HepG2 (cell line): ENCODE data around the gene STEAP2. TPM values are rescaled to one million over a fixed set of nuclear protein-coding genes. Genes with fewer than 3 reads are reported as not detected.

Experiments
- AHDC1 ChIP-seq: sonication (generic); formaldehyde crosslinking; IDR thresholded peaks from 2 replicates; pipeline ENCODE4 v1.5.1; 2020; ENCODE audit warnings: mild to moderate bottlenecking, missing genetic modification reagents, borderline replicate concordance
- DDIT3 ChIP-seq: sonication (generic); formaldehyde crosslinking; IDR thresholded peaks from 2 replicates; pipeline ENCODE4 v1.4.0; 2020; ENCODE audit warnings: mild to moderate bottlenecking, missing genetic modification reagents
- GATAD2A ChIP-seq: IDR thresholded peaks from 2 replicates; pipeline ENCODE4 v1.6.1; 2016
- HMG20A ChIP-seq: IDR thresholded peaks from 2 replicates; pipeline ENCODE4 v1.6.1; 2016; ENCODE audit warnings: borderline replicate concordance
- MXI1 ChIP-seq: IDR thresholded peaks from 3 replicates; pipeline ENCODE4 v1.6.1; 2012; ENCODE audit warnings: low read depth, low read length, inconsistent platforms, borderline replicate concordance
- NFIC ChIP-seq: IDR thresholded peaks from 2 replicates; pipeline ENCODE4 v1.6.1; 2012; ENCODE audit warnings: mild to moderate bottlenecking, low read length, inconsistent platforms
- NFKB2 ChIP-seq: sonication (generic); formaldehyde crosslinking; IDR thresholded peaks from 2 replicates; pipeline ENCODE4 v1.4.0; 2020; ENCODE audit warnings: missing genetic modification reagents, borderline replicate concordance
- PHB2 ChIP-seq: fragments of 450-650 bp; IDR thresholded peaks from 2 replicates; pipeline ENCODE4 v1.6.1; 2018; ENCODE audit not compliant: partially characterized antibody
- REXO4 ChIP-seq: sonication (generic); formaldehyde crosslinking; IDR thresholded peaks from 2 replicates; pipeline ENCODE4 v1.8.0; 2022; ENCODE audit warnings: missing genetic modification reagents, mild to moderate bottlenecking, borderline replicate concordance
- SALL1 ChIP-seq: sonication (generic); formaldehyde crosslinking; IDR thresholded peaks from 2 replicates; pipeline ENCODE4 v1.8.0; 2022; ENCODE audit warnings: mild to moderate bottlenecking, missing genetic modification reagents
- TFE3 ChIP-seq: IDR thresholded peaks from 2 replicates; pipeline ENCODE4 v1.6.1; 2016
- ZNF142 ChIP-seq: sonication (generic); formaldehyde crosslinking; IDR thresholded peaks from 2 replicates; pipeline ENCODE4 v1.4.0; 2020; ENCODE audit warnings: missing genetic modification reagents
- ZNF337 ChIP-seq: sonication (generic); formaldehyde crosslinking; IDR thresholded peaks from 2 replicates; pipeline ENCODE4 v1.5.1; 2020; ENCODE audit warnings: missing genetic modification reagents, low read depth, mild to moderate bottlenecking, borderline replicate concordance
- ZNF414 ChIP-seq: sonication (generic); formaldehyde crosslinking; IDR thresholded peaks from 2 replicates; pipeline ENCODE4 v1.5.0; 2020; ENCODE audit warnings: missing genetic modification reagents
- ZNF879 ChIP-seq: sonication (generic); formaldehyde crosslinking; IDR thresholded peaks from 2 replicates; pipeline ENCODE4 v1.8.1; 2023; ENCODE audit warnings: missing genetic modification reagents
- polyA plus RNA-seq, 8 experiments: library from polyadenylated mRNA; depleted of rRNA in 3 of 8; stranded (reverse) in 7 of 8; unstranded in 1 of 8; fragments of >200 nt; fragmentation: Illumina TruSeq in 4 of 8; extraction: Trizol in 4 of 8; gene quantifications; 2 replicates each; pipeline versions ENCODE4 v1.2.1 to v1.2.3, GENCODE V29; 2011 to 2016; ENCODE audit warnings: low read depth in 4 of 8, missing spikeins in 1 of 8, mixed read lengths in 1 of 8; ENCODE audit not compliant: insufficient read depth in 1 of 8
- total RNA-seq, 5 experiments: library from RNA; depleted of rRNA; stranded (reverse); fragments of >200 nt; fragmentation: Illumina TruSeq; extraction: Trizol; gene quantifications; 2 replicates each; pipeline ENCODE4 v1.2.3, GENCODE V29; 2016; ENCODE audit warnings: low read depth in 1 of 5

STEAP2 gene
- total and polyA plus RNA-seq, 2 of the 13 experiments (the other 11 are each of a cell fraction or from before 2014, with no cell fraction given) = 4.3 to 4.4 TPM

GRCh38 chr7:90267263-90267858 is 55.8 kb downstream of the STEAP2 start (continued):
- TF ChIP-seq ZNF879 (no peak), ZNF337 (CRISPR knock-in tag) (no peak), ZNF142 (CRISPR knock-in tag) (no peak), REXO4 (no peak), NFKB2 (CRISPR knock-in tag) (no peak), ZNF414 (CRISPR knock-in tag) (no peak), HMG20A (CRISPR knock-in tag) (no peak), MXI1 (no peak), PHB2 (no peak), DDIT3 (CRISPR knock-in tag) (no peak), AHDC1 (CRISPR knock-in tag) (peak; percentile 20; the same call in 1 of the 2 replicates), GATAD2A (CRISPR knock-in tag) (0 out of 2 replicates have a peak, but pooled peaks have one; percentile 17), SALL1 (CRISPR knock-in tag) (peak; percentile 26; the same call in 1 of the 2 replicates), NFIC (peak; percentile 39; the same call in 1 of the 2 replicates), TFE3 (CRISPR knock-in tag) (no peak)
